ENCODE measurements around the gene DDX31. TPM values are rescaled to one million over a fixed set of nuclear protein-coding genes. Genes with fewer than 3 reads are reported as not detected.

DDX31 gene
- total RNA-seq, 4 donors from 2014 or later = 33.4 to 44.1 (median 36.0) TPM

GRCh38 chr9:132609829-132610228 is 60.0 kb downstream of the DDX31 start:
- no peak for TF ChIP-seq POLR2A (IDR thresholded peaks at IDR 0.05)
- no peak for TF ChIP-seq CTCF (IDR thresholded peaks at IDR 0.05)
- Histone ChIP-seq H3K4me1 (no peaks in the 10 kb centered on the region), H3K36me3 (peaks cover 48 to 68% of the 10 kb centered on the region in 2 donors), H3K27me3 (no peaks in the 10 kb centered on the region), H3K4me3 (replicated peaks in 1 of 3) (no peak overlapping the region), H3K9me3 (no peaks in the 10 kb centered on the region), H3K27ac (no peak overlapping the region)
- 90 to 92% methylated on average over 7 of the region's 7 CpGs for WGBS, 2 donors
- intact Hi-C loops (cut with DNase I) = no loop called here
- DNase-seq = no peak

GRCh38 chr9:132609184-132609583 is 60.6 kb downstream of the DDX31 start:
- intact Hi-C loops (cut with DNase I) = no loop called here
- Histone ChIP-seq H3K4me3 (replicated peaks in 1 of 3) (no peak overlapping the region), H3K9me3 (no peaks in the 10 kb centered on the region), H3K4me1 (no peaks in the 10 kb centered on the region), H3K27ac (no peak overlapping the region), H3K36me3 (peaks cover 42 to 68% of the 10 kb centered on the region in 2 donors), H3K27me3 (no peaks in the 10 kb centered on the region)
- no peak for DNase-seq
- 88 to 90% methylated on average over 9 of the region's 9 CpGs for WGBS, 2 donors
- TF ChIP-seq CTCF (IDR thresholded peaks at IDR 0.05) (no peak), POLR2A (IDR thresholded peaks at IDR 0.05) (no peak)

- DNase-seq = no peak
- no peak overlapping the region for H3K27ac ChIP-seq
- no peak overlapping the region for H3K4me3 ChIP-seq (replicated peaks in 1 of 3)
- H3K9me3 ChIP-seq = no peaks in the 10 kb centered on the region
- H3K36me3 ChIP-seq = peaks cover 21 to 58% of the 10 kb centered on the region in 2 donors
- H3K4me1 ChIP-seq = no peaks in the 10 kb centered on the region
- no peaks in the 10 kb centered on the region for H3K27me3 ChIP-seq
- intact Hi-C loops (cut with DNase I) = no loop called here
- 85 to 90% methylated on average over 6 of the region's 6 CpGs for WGBS, 2 donors
- TF ChIP-seq POLR2A (IDR thresholded peaks at IDR 0.05) (no peak), CTCF (IDR thresholded peaks at IDR 0.05) (no peak)
Observed at GRCh38 chr9:132606066-132606465, 63.7 kb downstream of the DDX31 start.

- H3K36me3 ChIP-seq = peaks cover 16 to 55% of the 10 kb centered on the region in 2 donors
- H3K4me3 ChIP-seq (replicated peaks in 1 of 3) = no peak overlapping the region
- no peaks in the 10 kb centered on the region for H3K4me1 ChIP-seq
- no peak for DNase-seq
- no peaks in the 10 kb centered on the region for H3K27me3 ChIP-seq
- TF ChIP-seq CTCF (IDR thresholded peaks at IDR 0.05) (no peak), POLR2A (IDR thresholded peaks at IDR 0.05) (no peak)
- intact Hi-C loops (cut with DNase I) = no loop called here
- 93 to 94% methylated on average over 6 of the region's 6 CpGs for WGBS, 2 donors
- H3K9me3 ChIP-seq = no peaks in the 10 kb centered on the region
- H3K27ac ChIP-seq = no peak overlapping the region
Observed at GRCh38 chr9:132605387-132605786, 64.4 kb downstream of the DDX31 start.

- Histone ChIP-seq H3K27me3 (no peaks in the 10 kb centered on the region), H3K9me3 (no peaks in the 10 kb centered on the region), H3K27ac (no peak overlapping the region), H3K4me3 (replicated peaks in 1 of 3) (no peak overlapping the region), H3K4me1 (no peaks in the 10 kb centered on the region), H3K36me3 (peaks cover 10 to 37% of the 10 kb centered on the region in 2 donors)
- no peak for TF ChIP-seq CTCF (IDR thresholded peaks at IDR 0.05)
- TF ChIP-seq POLR2A (IDR thresholded peaks at IDR 0.05) = no peak
- WGBS, 2 donors = 74 to 86% methylated on average over 3 of the region's 3 CpGs
- no peak for DNase-seq
- intact Hi-C loops (cut with DNase I) = no loop called here
Observed at GRCh38 chr9:132602207-132602606, 67.6 kb downstream of the DDX31 start.

All from thyroid gland (tissue), 4 donors.